ENCODE data around the gene GAL3ST2.

GRCh38 chr2:241796610-241797138 is 20.1 kb downstream of the GAL3ST2 start:
- no peak for TF ChIP-seq GATA3 (IDR thresholded peaks at IDR 0.05; ENCODE audit: low read depth, low read length)
- no peak for TF ChIP-seq GATA2 (IDR thresholded peaks at IDR 0.05; ENCODE audit: low read depth, low read length)

All from SH-SY5Y (cell line).